Measurements from ENCODE around the gene CDH3.
A peak's percentile ranks its signal among the peaks of the same experiment; 100 is the strongest.

The CDH3 gene

DNA sequence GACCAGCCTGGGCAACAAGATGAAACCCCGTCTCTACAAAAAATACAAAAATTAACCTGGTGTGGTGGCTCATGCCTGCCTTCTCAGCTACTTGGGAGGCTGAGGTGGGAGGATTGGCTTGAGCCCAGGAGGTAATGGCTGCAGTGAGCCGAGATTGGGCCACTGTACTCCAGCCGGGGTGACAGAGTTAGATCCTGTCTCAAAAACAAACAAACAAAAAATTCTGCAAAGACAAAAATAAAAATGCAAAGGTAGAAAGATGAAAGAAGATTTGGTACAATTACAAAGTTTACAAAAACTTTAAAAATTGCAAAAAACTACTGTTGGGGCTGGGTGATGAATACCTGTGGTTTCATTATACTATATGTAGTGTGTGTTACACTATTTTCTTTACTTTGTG is 86.5 kb downstream of the CDH3 start:
- no peak for DNase-seq
- in situ Hi-C loops (cut with MboI; ENCODE audit: low pct_unique_long_range_greater_than_20kb, low sequenced_read_pairs), result no loop called here

DNA sequence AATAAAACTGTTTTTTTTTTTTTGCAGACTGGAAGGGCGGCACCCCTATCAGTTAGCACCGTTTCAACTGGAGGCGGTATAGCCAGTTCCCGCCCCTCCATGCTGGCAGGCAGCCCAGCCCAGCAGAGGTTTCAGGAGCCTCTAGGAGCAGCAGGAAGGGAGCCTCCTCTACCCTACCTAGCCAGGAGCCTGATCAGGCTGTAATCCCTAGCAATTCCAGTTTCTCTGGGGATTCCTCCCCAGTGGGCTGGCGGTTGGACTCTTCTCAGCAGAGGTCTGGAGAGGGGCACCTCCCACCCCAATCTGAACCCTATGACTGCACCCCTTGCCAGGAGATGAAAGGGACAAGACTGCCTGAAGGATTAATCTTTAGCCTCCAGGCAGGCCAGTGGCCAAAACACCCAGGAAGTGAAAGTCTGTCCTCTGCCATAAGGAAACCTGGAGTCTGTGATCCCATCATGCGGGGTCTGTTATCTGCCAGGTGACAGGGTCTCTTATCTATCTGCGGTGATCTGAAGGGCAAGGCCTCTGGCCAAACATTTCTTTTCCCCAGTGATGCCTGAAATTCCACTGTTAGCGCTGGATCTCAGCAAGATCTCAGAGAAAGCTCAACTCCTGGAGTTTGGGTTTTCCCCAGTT is 87.1 kb downstream of the CDH3 start:
- DNase-seq, result no peak
- in situ Hi-C loops (cut with MboI; ENCODE audit: low pct_unique_long_range_greater_than_20kb, low sequenced_read_pairs), result no loop called here

DNA sequence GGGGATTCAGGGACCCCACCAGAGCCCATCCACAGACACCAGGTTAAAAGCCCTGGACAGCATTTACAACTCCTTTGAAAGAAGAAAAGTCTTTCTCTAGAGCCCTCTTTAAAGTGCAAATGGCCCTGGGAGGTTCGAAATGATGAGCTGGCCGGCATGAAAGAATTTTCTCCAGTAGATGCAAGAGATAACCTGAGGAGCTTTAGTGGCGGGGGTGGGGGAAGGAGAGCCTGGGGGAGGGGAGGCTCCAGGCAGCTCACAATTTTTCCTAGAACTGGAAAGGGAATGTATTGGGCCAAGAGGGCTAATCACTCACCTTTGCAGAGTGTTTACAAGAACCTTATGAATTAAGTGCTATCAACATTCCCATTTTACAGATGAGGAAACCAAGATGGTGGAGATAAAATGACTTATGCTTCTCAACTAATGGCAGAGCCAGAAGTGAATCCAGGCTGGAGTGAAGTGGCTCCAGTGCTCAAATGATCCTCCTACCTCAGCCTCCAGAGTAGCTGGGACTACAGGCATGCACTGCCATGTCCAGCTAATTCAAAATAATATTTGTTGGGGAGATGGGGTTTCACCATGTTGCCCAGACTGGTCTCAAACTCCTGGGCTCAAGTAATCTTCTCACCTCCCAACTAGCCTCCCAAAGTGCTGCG is 87.8 kb downstream of the CDH3 start:
- in situ Hi-C loops (cut with MboI; ENCODE audit: low pct_unique_long_range_greater_than_20kb, low sequenced_read_pairs), result no loop called here
- DNase-seq, result no peak

DNA sequence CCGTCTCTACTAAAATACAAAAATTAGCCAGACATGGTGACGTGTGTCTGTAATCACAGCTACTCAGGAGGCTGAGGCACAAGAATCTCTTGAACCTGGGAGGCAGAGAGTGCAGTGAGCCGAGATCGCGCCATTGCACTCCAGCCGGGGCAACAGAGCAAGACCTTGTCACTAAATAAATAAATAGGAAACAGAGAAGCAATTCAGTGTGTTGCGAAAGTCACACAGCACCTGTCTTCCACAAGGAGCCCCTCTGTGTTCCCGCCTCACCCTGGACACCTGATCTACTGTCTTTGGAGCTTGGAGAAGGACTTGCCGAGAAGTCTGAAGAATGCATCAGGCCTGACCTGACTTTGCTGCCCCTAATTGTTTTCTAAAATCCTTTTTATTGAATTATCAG is 88.5 kb downstream of the CDH3 start:
- no peak for DNase-seq
- in situ Hi-C loops (cut with MboI; ENCODE audit: low pct_unique_long_range_greater_than_20kb, low sequenced_read_pairs), result no loop called here

DNA sequence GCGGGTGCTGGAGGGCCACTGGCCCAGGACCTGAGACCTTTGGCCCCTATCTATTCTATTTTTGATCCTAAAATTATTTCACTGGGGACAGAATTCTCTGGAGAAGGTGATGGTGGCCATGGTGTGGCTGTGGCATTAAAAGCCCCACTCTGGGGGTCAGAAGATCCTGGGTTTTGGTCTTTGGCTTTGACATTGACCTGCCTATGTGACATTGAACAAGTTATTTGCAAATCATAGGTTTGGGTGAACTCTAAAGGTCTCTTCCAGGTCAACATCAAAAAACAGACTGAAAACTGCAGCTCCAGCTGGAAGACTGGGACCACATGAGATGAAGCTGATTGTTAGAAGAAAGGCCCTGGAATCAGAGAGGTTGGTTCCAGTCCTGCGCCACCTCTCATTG is 89.7 kb downstream of the CDH3 start:
- in situ Hi-C loops (cut with MboI; ENCODE audit: low pct_unique_long_range_greater_than_20kb, low sequenced_read_pairs), result no loop called here
- DNase-seq, result no peak

DNA sequence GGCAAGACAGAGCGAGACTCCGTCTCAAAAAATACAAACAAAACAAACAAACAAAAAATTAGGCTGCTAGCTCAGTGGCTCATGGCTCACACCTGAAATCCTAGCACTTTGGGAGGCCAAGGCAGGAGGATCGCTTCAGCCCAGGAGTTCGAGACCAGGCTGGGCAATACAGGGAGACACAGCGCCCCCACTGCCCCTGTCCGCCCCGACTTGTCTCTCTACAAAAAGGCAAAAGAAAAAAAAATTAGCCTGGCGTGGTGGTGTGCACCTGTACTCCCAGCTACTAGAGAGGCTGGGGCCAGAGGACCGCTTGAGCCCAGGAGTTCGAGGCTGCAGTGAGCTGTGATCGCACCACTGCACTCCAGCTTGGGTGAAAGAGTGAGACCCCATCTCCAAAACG is 91.5 kb downstream of the CDH3 start:
- no peak for DNase-seq
- in situ Hi-C loops (cut with MboI; ENCODE audit: low pct_unique_long_range_greater_than_20kb, low sequenced_read_pairs), result no loop called here

DNA sequence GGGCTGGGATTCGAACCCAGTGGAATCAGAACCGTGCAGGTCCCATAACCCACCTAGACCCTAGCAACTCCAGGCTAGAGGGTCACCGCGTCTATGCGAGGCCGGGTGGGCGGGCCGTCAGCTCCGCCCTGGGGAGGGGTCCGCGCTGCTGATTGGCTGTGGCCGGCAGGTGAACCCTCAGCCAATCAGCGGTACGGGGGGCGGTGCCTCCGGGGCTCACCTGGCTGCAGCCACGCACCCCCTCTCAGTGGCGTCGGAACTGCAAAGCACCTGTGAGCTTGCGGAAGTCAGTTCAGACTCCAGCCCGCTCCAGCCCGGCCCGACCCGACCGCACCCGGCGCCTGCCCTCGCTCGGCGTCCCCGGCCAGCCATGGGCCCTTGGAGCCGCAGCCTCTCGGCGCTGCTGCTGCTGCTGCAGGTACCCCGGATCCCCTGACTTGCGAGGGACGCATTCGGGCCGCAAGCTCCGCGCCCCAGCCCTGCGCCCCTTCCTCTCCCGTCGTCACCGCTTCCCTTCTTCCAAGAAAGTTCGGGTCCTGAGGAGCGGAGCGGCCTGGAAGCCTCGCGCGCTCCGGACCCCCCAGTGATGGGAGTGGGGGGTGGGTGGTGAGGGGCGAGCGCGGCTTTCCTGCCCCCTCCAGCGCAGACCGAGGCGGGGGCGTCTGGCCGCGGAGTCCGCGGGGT is 92.1 kb downstream of the CDH3 start, which contains the start of gene CDH1:
CDH1 (plus strand) TSS at position 247 of the 684 bp plus-strand sequence; CDS start at position 371, 124 bp downstream.
- in situ Hi-C loops (cut with MboI; ENCODE audit: low pct_unique_long_range_greater_than_20kb, low sequenced_read_pairs), result no loop called here
- DNase-seq, result no peak

DNA sequence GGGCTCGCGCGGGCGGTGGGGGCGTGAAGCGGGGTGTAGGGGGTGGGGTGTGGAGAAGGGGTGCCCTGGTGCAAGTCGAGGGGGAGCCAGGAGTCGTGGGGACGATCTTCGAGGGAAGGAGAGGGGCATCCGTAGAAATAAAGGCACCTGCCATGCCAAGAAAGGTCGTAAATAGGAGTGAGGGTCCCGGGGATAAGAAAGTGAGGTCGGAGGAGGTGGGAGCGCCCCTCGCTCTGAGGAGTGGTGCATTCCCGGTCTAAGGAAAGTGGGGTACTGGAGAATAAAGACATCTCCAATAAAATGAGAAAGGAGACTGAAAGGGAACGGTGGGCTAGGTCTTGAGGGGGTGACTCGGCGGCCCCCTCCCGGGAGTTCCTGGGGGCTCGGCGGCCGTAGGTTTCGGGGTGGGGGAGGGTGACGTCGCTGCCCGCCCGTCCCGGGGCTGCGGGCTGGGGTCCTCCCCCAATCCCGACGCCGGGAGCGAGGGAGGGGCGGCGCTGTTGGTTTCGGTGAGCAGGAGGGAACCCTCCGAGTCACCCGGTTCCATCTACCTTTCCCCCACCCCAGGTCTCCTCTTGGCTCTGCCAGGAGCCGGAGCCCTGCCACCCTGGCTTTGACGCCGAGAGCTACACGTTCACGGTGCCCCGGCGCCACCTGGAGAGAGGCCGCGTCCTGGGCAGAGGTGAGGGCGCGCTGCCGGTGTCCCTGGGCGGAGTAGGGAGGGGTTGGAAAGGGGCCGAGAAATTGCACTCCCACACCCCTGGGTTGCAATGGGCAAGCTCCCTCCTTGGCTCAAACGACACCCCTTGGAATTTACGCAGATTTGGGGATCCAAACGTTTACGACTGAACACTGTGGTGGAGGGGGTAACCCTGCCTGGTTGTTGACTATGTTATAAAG is 92.9 kb downstream of the CDH3 start:
- no peak for DNase-seq
- in situ Hi-C loops (cut with MboI; ENCODE audit: low pct_unique_long_range_greater_than_20kb, low sequenced_read_pairs), result no loop called here

DNA sequence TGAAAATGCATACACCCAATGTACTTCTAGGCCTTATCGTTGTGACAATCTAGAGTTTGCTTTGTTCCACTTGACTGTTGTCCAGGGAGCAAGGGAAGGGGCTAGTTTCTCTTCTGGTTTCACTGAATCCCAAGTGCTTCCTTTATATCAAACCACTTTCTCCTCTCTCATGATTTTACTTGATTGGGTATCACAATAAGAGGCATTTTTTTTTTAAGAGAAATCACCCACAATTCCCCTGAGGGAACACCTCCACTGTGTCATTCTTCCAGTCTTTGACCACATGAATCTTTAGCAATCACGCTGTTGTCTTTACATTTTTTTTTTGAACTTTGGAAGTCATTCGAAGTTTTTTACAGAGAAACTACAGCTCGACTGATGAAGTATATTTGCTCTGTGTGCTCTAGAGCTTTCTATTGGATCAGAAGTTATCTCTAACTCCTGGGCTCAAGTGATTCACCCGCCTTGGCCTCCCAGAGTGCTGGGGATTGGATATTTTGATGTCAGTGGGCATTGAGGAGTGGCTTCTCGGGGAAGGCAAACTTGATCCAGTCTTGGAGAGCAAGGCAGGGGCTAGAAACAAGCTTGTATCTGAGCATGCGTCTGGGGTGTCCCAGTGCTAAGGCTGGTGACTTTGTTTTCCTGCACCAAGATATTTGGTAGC is 95.0 kb downstream of the CDH3 start:
- in situ Hi-C loops (cut with MboI; ENCODE audit: low pct_unique_long_range_greater_than_20kb, low sequenced_read_pairs), result no loop called here
- no peak for DNase-seq

DNA sequence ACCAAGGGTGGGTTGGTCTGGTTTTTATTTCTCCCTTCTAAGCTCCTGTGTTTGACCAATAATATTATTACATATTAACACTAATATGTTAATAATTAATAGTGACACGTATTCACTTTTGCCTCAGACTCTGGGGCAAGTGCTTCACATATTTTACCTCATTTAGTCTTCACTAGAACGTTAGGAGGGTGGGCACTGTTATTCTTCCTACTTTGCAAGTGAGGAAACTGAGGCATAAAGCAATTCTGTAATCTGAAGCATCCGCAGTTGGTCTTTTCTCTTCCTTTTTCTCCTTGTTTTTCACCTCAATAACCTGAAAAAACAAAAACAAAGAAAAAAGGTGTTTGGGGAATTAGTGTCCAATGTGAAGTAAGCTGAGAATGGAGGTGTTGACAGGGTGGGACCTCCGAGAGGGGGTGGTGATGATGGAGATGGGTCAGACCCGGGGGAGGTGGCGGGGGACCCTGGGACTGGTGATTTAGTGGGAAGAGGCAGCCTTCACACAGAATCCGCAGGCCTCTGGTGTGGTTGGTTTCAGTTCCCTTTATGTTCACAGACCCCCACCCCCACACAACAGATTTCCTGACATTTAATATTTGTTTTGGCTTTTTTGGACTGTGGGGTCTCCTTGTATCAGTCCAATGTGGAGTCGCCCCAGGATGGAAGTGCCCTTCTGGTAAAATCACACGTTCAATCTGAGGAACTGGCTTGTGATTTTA is 95.7 kb downstream of the CDH3 start:
- in situ Hi-C loops (cut with MboI; ENCODE audit: low pct_unique_long_range_greater_than_20kb, low sequenced_read_pairs), result no loop called here

DNA sequence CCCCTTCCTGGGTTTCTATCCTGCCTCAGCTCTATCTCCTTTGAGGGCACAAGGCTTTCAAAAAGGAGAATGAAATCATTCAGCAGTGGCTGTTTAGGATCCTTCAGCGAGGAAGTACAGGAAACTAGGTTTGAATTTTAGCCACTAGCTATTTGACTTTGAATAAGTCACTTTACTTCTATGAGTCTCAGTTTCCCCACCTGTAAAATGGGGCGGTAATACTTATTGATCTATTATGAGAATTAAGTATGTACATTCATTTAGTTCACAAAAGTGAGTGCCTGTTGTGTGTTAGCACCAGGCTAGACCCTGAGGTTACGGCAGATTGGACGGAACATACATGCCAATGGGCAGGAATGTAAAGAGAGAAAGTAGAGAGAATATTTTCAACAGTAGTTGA is 98.6 kb downstream of the CDH3 start:
- DNase-seq, result no peak
- in situ Hi-C loops (cut with MboI; ENCODE audit: low pct_unique_long_range_greater_than_20kb, low sequenced_read_pairs), result no loop called here

More for the DNA sequence above, 95.7 kb downstream of the CDH3 start:
- DNase-seq, result peak; percentile 61

DNA sequence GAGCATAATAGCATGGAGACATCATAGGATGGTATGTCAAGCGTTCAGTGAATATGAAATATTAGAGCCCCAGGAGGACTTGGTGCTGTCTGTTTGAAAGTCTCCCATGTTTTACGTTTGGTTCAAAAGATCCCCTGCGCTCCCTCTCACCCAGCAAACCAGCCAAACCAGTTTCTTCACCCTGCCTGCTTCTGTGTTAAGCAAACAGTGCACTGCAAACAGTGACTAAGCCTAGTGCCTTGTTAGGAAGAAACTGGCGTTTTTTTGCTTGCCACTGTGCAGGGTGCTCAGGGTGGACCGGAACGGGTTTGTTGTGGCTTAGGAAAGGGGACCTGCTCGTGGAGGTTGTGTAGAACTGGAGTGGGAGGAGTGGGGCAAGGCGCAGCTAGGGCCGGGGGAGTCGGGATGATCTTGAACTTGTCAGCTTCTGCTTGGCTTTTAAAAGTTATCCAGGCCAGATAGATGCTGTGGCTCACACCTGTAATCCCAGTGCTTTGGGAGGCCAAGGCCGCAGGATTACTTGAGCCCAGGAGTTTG is 99.7 kb downstream of the CDH3 start:
- in situ Hi-C loops (cut with MboI; ENCODE audit: low pct_unique_long_range_greater_than_20kb, low sequenced_read_pairs), result no loop called here
- DNase-seq, result no peak

DNA sequence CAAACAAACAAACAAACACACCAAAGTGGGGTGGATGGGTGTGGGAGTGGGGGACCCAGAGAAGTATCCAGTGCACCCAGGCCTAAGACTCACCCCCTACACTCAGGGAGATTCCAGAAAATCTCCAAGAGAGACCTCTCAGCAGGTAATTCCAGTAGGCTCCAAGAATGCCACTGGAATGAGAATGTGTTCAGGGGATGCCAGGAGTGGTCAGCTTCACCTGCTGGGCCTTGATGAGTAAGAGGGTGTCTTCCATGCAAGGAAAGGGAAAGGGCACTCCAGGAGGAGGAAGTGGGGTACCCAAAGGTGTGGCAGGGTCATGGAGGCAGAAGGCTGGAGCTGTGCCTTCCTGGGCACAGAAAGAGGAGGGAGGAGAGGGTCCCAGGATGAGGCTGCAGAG is 101.8 kb downstream of the CDH3 start:
- in situ Hi-C loops (cut with MboI; ENCODE audit: low pct_unique_long_range_greater_than_20kb, low sequenced_read_pairs), result no loop called here
- DNase-seq, result no peak

DNA sequence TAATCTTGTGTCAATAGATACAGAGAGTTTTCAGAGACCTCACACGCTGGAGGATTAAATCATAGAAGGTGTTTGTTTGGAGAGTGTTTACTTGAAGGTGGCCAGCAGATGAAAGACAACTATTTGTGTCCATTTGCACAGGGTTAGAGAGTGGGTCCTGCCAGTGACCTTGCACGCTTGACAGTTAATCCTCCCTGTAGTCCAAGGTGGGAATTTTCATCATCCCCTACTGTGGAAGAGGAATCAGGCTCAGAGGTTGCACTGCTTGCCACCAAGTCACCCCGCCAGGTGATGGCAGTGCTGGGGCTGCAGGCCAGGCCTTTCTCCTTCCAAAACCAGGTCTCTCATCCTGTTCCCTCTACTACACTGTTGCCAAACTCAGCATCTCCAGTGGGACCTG is 104.3 kb downstream of the CDH3 start:
- DNase-seq, result no peak
- in situ Hi-C loops (cut with MboI; ENCODE audit: low pct_unique_long_range_greater_than_20kb, low sequenced_read_pairs), result no loop called here

Data from KBM-7 (cell line).